SK-MEL-5 (cell line): ENCODE measurements around the gene UBAC2. TPM values are rescaled to one million over a fixed set of nuclear protein-coding genes. Genes with fewer than 3 reads are reported as not detected.

Experiments
- DNase-seq: peaks from one replicate; pipeline ENCODE4 v3.0.0-alpha.2; 2016; ENCODE audit warnings: low read depth, low spot score
- in situ Hi-C: cut with HindIII; loops from 2 replicates; pipeline ENCODE4 v1.10.0; 2016; ENCODE audit warnings: low sequenced_read_pairs, high pct_unique_total_duplicates, low pct_unique_long_range_greater_than_20kb
- total RNA-seq: library from RNA; depleted of rRNA; stranded (reverse); fragments of >200 nt; shearing (Covaris generic); gene quantifications from 2 replicates; pipeline ENCODE4 v1.2.3, GENCODE V29; 2014

Gene UBAC2
- total RNA-seq, 1 experiment from 2014 or later, result 70.2 TPM

- in situ Hi-C loops, result no loop called here
- DNase-seq, result no peak
These were observed 147.3 kb downstream of the UBAC2 start for GRCh38 chr13:99347911-99348451.

GRCh38 chr13:99350191-99350590 is 149.5 kb downstream of the UBAC2 start:
- no peak for DNase-seq
- in situ Hi-C loops, result no loop called here

GRCh38 chr13:99351772-99352171 is 151.1 kb downstream of the UBAC2 start:
- in situ Hi-C loops, result no loop called here

GRCh38 chr13:99352351-99353245 is 151.9 kb downstream of the UBAC2 start:
- DNase-seq, result no peak
- in situ Hi-C loops, result no loop called here

More at GRCh38 chr13:99351772-99352171, 151.1 kb downstream of the UBAC2 start:
- no peak for DNase-seq

GRCh38 chr13:99353246-99353600 is 152.6 kb downstream of the UBAC2 start:
- in situ Hi-C loops, result no loop called here
- no peak for DNase-seq

- in situ Hi-C loops, result no loop called here
- no peak for DNase-seq
These were observed 153.2 kb downstream of the UBAC2 start for GRCh38 chr13:99353836-99354235.

- in situ Hi-C loops, result no loop called here
- DNase-seq, result no peak
These were observed 153.8 kb downstream of the UBAC2 start for GRCh38 chr13:99354371-99354951.

GRCh38 chr13:99355267-99356011 is 154.8 kb downstream of the UBAC2 start:
- in situ Hi-C loops, result no loop called here

GRCh38 chr13:99356012-99356261 is 155.3 kb downstream of the UBAC2 start:
- no peak for DNase-seq
- in situ Hi-C loops, result no loop called here

More at GRCh38 chr13:99355267-99356011, 154.8 kb downstream of the UBAC2 start:
- DNase-seq, result no peak

- in situ Hi-C loops, result no loop called here
- peak; percentile 9 for DNase-seq
These were observed 155.8 kb downstream of the UBAC2 start for GRCh38 chr13:99356262-99357091.

GRCh38 chr13:99357131-99357596 is 156.5 kb downstream of the UBAC2 start:
- in situ Hi-C loops, result no loop called here
- no peak for DNase-seq

GRCh38 chr13:99357941-99358340 is 157.3 kb downstream of the UBAC2 start:
- no peak for DNase-seq
- in situ Hi-C loops, result no loop called here

- in situ Hi-C loops, result no loop called here
- no peak for DNase-seq
These were observed 158.9 kb downstream of the UBAC2 start for GRCh38 chr13:99359528-99359927.

- in situ Hi-C loops, result no loop called here
- DNase-seq, result no peak
These were observed 160.0 kb downstream of the UBAC2 start for GRCh38 chr13:99360696-99361095.

- in situ Hi-C loops, result no loop called here
- DNase-seq, result no peak
These were observed 160.5 kb downstream of the UBAC2 start for GRCh38 chr13:99361197-99361596.

- DNase-seq, result no peak
- in situ Hi-C loops, result no loop called here
These were observed 161.7 kb downstream of the UBAC2 start for GRCh38 chr13:99362362-99362761.

GRCh38 chr13:99363391-99363790 is 162.7 kb downstream of the UBAC2 start:
- in situ Hi-C loops, result no loop called here
- DNase-seq, result no peak
